Fibroblast of pulmonary artery (primary cell): ENCODE results near the gene PTPRK.

Source experiments
- DNase-seq: peaks from one replicate; pipeline ENCODE4 v3.0.0-alpha.2; 2010; ENCODE audit warnings: low read depth
- H3K4me3 ChIP-seq: replicated peaks from 2 replicates; pipeline ENCODE4 v1.5.1; 2011; ENCODE audit warnings: low read depth, mild to moderate bottlenecking, control low read depth, low read length, moderate library complexity
- CTCF ChIP-seq: IDR thresholded peaks from 2 replicates; pipeline ENCODE4 v1.5.1; 2011; ENCODE audit warnings: mild to moderate bottlenecking, control low read depth, low read length, inconsistent platforms; ENCODE audit errors: missing control alignments

PTPRK gene

GRCh38 chr6:128541261-128541660 is 20.9 kb upstream of the PTPRK start:
- no peak for DNase-seq
- H3K4me3 ChIP-seq: no peak overlapping the region
- no peak for TF ChIP-seq CTCF

- TF ChIP-seq CTCF: no peak
- H3K4me3 ChIP-seq: no peak overlapping the region
- no peak for DNase-seq
These were observed 18.4 kb upstream of the PTPRK start for GRCh38 chr6:128538763-128539162.

GRCh38 chr6:128532827-128533226 is 12.4 kb upstream of the PTPRK start:
- no peak for TF ChIP-seq CTCF
- no peak for DNase-seq
- H3K4me3 ChIP-seq: no peak overlapping the region

GRCh38 chr6:128532136-128532535 is 11.7 kb upstream of the PTPRK start:
- TF ChIP-seq CTCF: no peak
- no peak for DNase-seq
- H3K4me3 ChIP-seq: no peak overlapping the region

GRCh38 chr6:128531696-128532095 is 11.3 kb upstream of the PTPRK start:
- no peak for DNase-seq
- TF ChIP-seq CTCF: no peak
- H3K4me3 ChIP-seq: no peak overlapping the region

- DNase-seq: no peak
- TF ChIP-seq CTCF: no peak
- H3K4me3 ChIP-seq: no peak overlapping the region
These were observed 7.8 kb upstream of the PTPRK start for GRCh38 chr6:128528241-128528640.

GRCh38 chr6:128527375-128527774 is 7.0 kb upstream of the PTPRK start:
- no peak for DNase-seq
- no peak overlapping the region for H3K4me3 ChIP-seq
- TF ChIP-seq CTCF: no peak
